Subcutaneous adipose tissue (tissue), 4 donors: Measurements from ENCODE around the gene ME1. TPM values are rescaled to one million over a fixed set of nuclear protein-coding genes. Genes with fewer than 3 reads are reported as not detected.

ENCODE experiments used
- CTCF ChIP-seq: fragments of 450-650 bp; IDR thresholded peaks from one replicate; pipeline ENCODE4 v1.5.1; 2016; ENCODE audit warnings: low read depth, mild to moderate bottlenecking, control low read depth, antibody characterized with exemption, moderate library complexity
- total RNA-seq, 4 donors: library from RNA; depleted of rRNA; stranded (reverse); fragments of >200 nt; gene quantifications; one replicate each; pipeline ENCODE4 v1.1.0, GENCODE V29; 2016

ME1 gene
- total RNA-seq, 4 donors from 2014 or later = 22.3 to 52.0 (median 38.3) TPM

- TF ChIP-seq CTCF = no peak
These were observed 261.7 kb downstream of the ME1 start for GRCh38 chr6:83169106-83169505.

DNA sequence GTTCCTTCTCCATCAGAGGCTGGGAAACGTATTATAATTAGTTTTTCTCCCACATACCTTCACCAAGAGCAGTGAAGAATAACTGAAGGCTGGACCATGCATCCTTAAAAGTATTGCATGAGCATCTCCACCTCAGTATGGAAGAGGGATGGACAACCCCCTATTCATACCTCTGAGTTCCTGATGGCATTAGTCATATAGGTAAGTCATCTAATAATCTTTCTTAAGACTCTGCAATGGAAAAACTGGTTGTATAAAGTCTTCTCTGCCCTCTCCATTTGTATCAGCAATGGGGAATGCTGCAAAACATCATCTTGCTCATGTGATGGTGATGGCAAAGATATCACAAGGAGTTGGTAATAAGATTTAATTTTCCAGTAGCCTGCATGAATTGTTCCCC lies 262.3 kb downstream of the ME1 start:
- no peak for TF ChIP-seq CTCF

GRCh38 chr6:83167726-83168278 lies 263.0 kb downstream of the ME1 start:
- no peak for TF ChIP-seq CTCF

Other genes starting within 250 kb of the ME1 start
- gene PGM3, start 237.8 kb downstream of the ME1 start, total RNA-seq = 10 to 100 TPM; 20.3 to 98.0 (median 23.5) TPM
- gene RWDD2A, start 237.7 kb downstream of the ME1 start, total RNA-seq = 1 to 10 TPM; 3.5 to 6.4 (median 4.7) TPM
- under 1 TPM in 3 of 4 donors, not detected in 1; 0.33 to 0.44 (median 0.34) TPM for gene PRSS35, start 81.5 kb upstream of the ME1 start, total RNA-seq